ENCODE data around the gene GUF1. TPM values are rescaled to one million over a fixed set of nuclear protein-coding genes. Genes with fewer than 3 reads are reported as not detected.

The GUF1 gene
- total RNA-seq, 1 experiment from 2014 or later = 30.5 TPM

DNA sequence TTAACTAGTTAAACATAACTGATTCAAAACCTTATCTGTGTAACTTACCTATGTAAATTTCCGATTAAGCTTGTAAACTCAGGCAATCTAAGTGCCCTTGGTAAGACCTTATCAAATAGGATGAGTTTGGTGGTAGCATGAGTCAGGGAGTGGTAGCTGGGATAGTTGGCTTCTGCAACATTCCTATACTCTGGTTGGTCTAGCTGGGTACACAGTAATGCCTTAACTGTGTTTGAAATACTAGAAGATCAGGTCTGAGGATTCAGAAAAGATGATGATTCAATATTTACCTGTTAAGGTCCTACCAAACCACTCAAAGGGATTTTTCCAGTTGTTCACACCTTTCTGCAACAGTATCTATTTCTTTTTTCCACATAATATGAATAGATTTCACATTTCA, 32.1 kb upstream of the GUF1 start:
- DNase-seq (ENCODE audit: low read depth, low spot score) (no peak), ATAC-seq (no peak)
- ChIA-PET POLR2A (no interaction called here), RAD21 (ENCODE audit: low non-redundant PET in 1 of 2, low total read pairs in 2 of 2, uncharacterized antibody in 2 of 2, unreplicated experiment in 2 of 2) (no interaction called here), CTCF (no interaction called here)
- H3K9me3 ChIP-seq (ENCODE audit: control insufficient read depth in 1 of 2, insufficient read depth in 1 of 2, low read depth in 1 of 2, low read length in 2 of 2) = no peaks in the 10 kb centered on the region
- H3K36me3 ChIP-seq (ENCODE audit: control insufficient read depth in 1 of 2, insufficient read depth in 2 of 2, low read length in 2 of 2) = no peaks in the 10 kb centered on the region
- 0 out of 2 replicates have a peak, but pooled peaks cover 4% of the 10 kb centered on the region for H3K27me3 ChIP-seq (ENCODE audit: insufficient read depth, low read length)
- no peaks in the 10 kb centered on the region for H3K79me2 ChIP-seq (ENCODE audit: insufficient read depth, low read length)
- no TSS peak for BruUV-seq (replicated peaks)
- no peak overlapping the region for H3K27ac ChIP-seq (ENCODE audit: low read depth, low read length)
- intact Hi-C loops (cut with micrococcal nuclease) = no loop called here
- no peaks in the 10 kb centered on the region for H3K4me1 ChIP-seq (ENCODE audit: control insufficient read depth in 1 of 2, insufficient read depth in 2 of 2, low read length in 2 of 2)
- H4K20me1 ChIP-seq (ENCODE audit: insufficient read depth) = no peaks in the 10 kb centered on the region
- H2AFZ ChIP-seq (ENCODE audit: low read depth, low read length, poor library complexity, severe bottlenecking) = no peak overlapping the region
- H3K4me2 ChIP-seq (ENCODE audit: low read length) = no peak overlapping the region
- no peaks in the 10 kb centered on the region for H3K9me2 ChIP-seq (ENCODE audit: insufficient read depth)
- H3K4me3 ChIP-seq (replicated peaks in 1 of 2; ENCODE audit: low read depth in 1 of 2, low read length in 2 of 2) = no peak overlapping the region
- no peak for TF ChIP-seq FOSL1 (IDR thresholded peaks at IDR 0.05; ENCODE audit: low read depth)
- TF ChIP-seq RAD21 (IDR thresholded peaks at IDR 0.05; ENCODE audit: low read depth) = no peak
- TF ChIP-seq EZH2phosphoT487 (IDR thresholded peaks at IDR 0.05; ENCODE audit: borderline replicate concordance) = no peak
- no peak for TF ChIP-seq CBX3 (IDR thresholded peaks at IDR 0.05; ENCODE audit: low read depth)
- TF ChIP-seq, protein P1, sequence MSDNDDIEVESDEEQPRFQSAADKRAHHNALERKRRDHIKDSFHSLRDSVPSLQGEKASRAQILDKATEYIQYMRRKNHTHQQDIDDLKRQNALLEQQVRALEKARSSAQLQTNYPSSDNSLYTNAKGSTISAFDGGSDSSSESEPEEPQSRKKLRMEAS (IDR thresholded peaks at IDR 0.05) = no peak
- TF ChIP-seq SRF (IDR thresholded peaks at IDR 0.05; ENCODE audit: low read depth) = no peak
- no peak for TF ChIP-seq CEBPB (IDR thresholded peaks at IDR 0.05; ENCODE audit: low read depth)
- no peak for TF ChIP-seq ELF1 (IDR thresholded peaks at IDR 0.05; ENCODE audit: borderline replicate concordance, low read depth)
- TF ChIP-seq REST (IDR thresholded peaks at IDR 0.05; ENCODE audit: low read depth) = no peak
- no peak for TF ChIP-seq EGR1 (IDR thresholded peaks at IDR 0.05; ENCODE audit: low read depth)
- no peak for TF ChIP-seq EZH2 (IDR thresholded peaks at IDR 0.05)
- TF ChIP-seq, protein P2, sequence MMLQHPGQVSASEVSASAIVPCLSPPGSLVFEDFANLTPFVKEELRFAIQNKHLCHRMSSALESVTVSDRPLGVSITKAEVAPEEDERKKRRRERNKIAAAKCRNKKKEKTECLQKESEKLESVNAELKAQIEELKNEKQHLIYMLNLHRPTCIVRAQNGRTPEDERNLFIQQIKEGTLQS (IDR thresholded peaks at IDR 0.05) = no peak
- no peak for TF ChIP-seq ZFX (IDR thresholded peaks at IDR 0.05)
- TF ChIP-seq CTCF (IDR thresholded peaks at IDR 0.05 in 2 of 3, conservative IDR thresholded peaks at IDR 0.05 in 1 of 3; ENCODE audit: borderline replicate concordance in 1 of 3, insufficient read depth in 1 of 3, low read depth in 2 of 3, low read length in 2 of 3) = no peak
- TF ChIP-seq ZNF274 (IDR thresholded peaks at IDR 0.05; ENCODE audit: low read depth, low read length) = no peak
- TF ChIP-seq YY1 (IDR thresholded peaks at IDR 0.05; ENCODE audit: extremely low read depth, insufficient replicate concordance, low read depth, low read length) = no peak
- TF ChIP-seq ZBTB33 (IDR thresholded peaks at IDR 0.05; ENCODE audit: extremely low read depth, insufficient replicate concordance, low read length) = no peak
- no peak for TF ChIP-seq POLR2AphosphoS5 (IDR thresholded peaks at IDR 0.05; ENCODE audit: low read depth, low read length)
- no peak for TF ChIP-seq POLR2A (IDR thresholded peaks at IDR 0.05; ENCODE audit: borderline replicate concordance, extremely low read depth, insufficient read depth, insufficient read length)
- H3K9ac ChIP-seq (ENCODE audit: low read length) = no peak overlapping the region

All from HCT116 (cell line).